GM12878 (cell line): ENCODE measurements around the gene NEXN. TPM values are rescaled to one million over a fixed set of nuclear protein-coding genes. Genes with fewer than 3 reads are reported as not detected.
"Not testable (repeated sequence)": the region's sequence is repeated elsewhere in the genome, so short reads cannot be mapped to it uniquely, and the experiment has no call there.

Source experiments
- ATAC-seq: fragments of 200-7000 bp; cut with Tn5 transposase; 3 replicates; pipeline ENCODE4 v1.9.1; 2020; ENCODE audit warnings: mild to moderate bottlenecking, moderate library complexity
- BruUV-seq: library from RNA; stranded (reverse); fragments of 400-500 nt; replicated peaks from 2 replicates; lab custom pipeline; 2021; lab: Mats Ljungman, UMichigan
- CTCF ChIA-PET: fragments of 300-600 bp; sonication (Branson Sonifier 250); formaldehyde crosslinking; extraction: SDS; loops from one replicate; lab custom pipeline; 2021; ENCODE audit warnings: inconsistent platforms; lab: Yijun Ruan, JAX
- POLR2A ChIA-PET: fragments of 350-600 bp; formaldehyde crosslinking; extraction: SDS; loops from one replicate; lab custom pipeline; 2021; ENCODE audit warnings: inconsistent platforms; lab: Charles Lee
- RAD21 ChIA-PET: fragments of 300-600 bp; sonication (Branson Sonifier 250); formaldehyde crosslinking; loops from one replicate; lab custom pipeline; 2023; ENCODE audit warnings: antibody characterized with exemption; ENCODE audit not compliant: unreplicated experiment; lab: Charles Lee
- SMC1A ChIA-PET: fragments of 300-600 bp; sonication (Branson Sonifier 250); formaldehyde crosslinking; loops from one replicate; lab custom pipeline; 2023; ENCODE audit not compliant: unreplicated experiment, uncharacterized antibody; lab: Charles Lee
- DNase-seq: peaks from one replicate; pipeline ENCODE4 v3.0.0-alpha.2; 2011; ENCODE audit warnings: low read depth, low spot score
- FAIRE-seq: peaks from 3 replicates; lab custom pipeline; 2011; peaks lifted over from hg19 to GRCh38; lab: Jason Lieb, UNC
- H2AFZ ChIP-seq: 2 replicates; pipeline ENCODE4 v1.6.0; 2011; ENCODE audit warnings: low read depth, low read length, control low read depth; ENCODE audit not compliant: control insufficient read depth
- H3K27ac ChIP-seq: 2 replicates; pipeline ENCODE4 v1.5.1; 2011; ENCODE audit warnings: control low read depth; ENCODE audit not compliant: control insufficient read depth, insufficient read depth
- H3K27me3 ChIP-seq, 2 experiments: replicated peaks in 1 of 2; 2 replicates each; pipeline versions ENCODE4 v1.6.0 to v1.6.1; 2011; ENCODE audit warnings: low read length in 1 of 2; ENCODE audit not compliant: control insufficient read depth in 2 of 2, insufficient read depth in 2 of 2
- H3K36me3 ChIP-seq, 2 experiments: 2 replicates each; pipeline ENCODE4 v1.5.1; 2011; ENCODE audit warnings: low read length in 1 of 2; ENCODE audit not compliant: control insufficient read depth in 2 of 2, insufficient read depth in 2 of 2
- H3K4me1 ChIP-seq: 2 replicates; pipeline ENCODE4 v1.6.1; 2011; ENCODE audit warnings: mild to moderate bottlenecking, low read length, moderate library complexity, mixed read lengths; ENCODE audit not compliant: control insufficient read depth, insufficient read depth
- H3K4me2 ChIP-seq: 2 replicates; pipeline ENCODE4 v1.6.0; 2011; ENCODE audit warnings: control low read depth; ENCODE audit not compliant: control insufficient read depth, insufficient read depth
- H3K4me3 ChIP-seq: fragments of 200-600 bp; sonication (generic); 2 replicates; pipeline ENCODE4 v1.5.1; 2016
- H3K79me2 ChIP-seq: 2 replicates; pipeline ENCODE4 v1.6.0; 2011; ENCODE audit warnings: low read length; ENCODE audit not compliant: control insufficient read depth, insufficient read depth
- H3K9ac ChIP-seq: 2 replicates; pipeline ENCODE4 v1.8.0; 2011; ENCODE audit warnings: low read length, control low read depth, mixed read lengths; ENCODE audit not compliant: control insufficient read depth, insufficient read depth
- H3K9me3 ChIP-seq: replicated peaks from 3 replicates; pipeline ENCODE4 v1.5.1; 2011; ENCODE audit warnings: mild to moderate bottlenecking, low read length; ENCODE audit not compliant: control insufficient read depth, insufficient read depth
- H4K20me1 ChIP-seq: 2 replicates; pipeline ENCODE4 v1.6.0; 2011; ENCODE audit not compliant: control insufficient read depth, insufficient read depth
- ZNF592 ChIP-seq: fragments of 450-650 bp; IDR thresholded peaks from 2 replicates; pipeline ENCODE4 v1.6.1; 2017; ENCODE audit warnings: mild to moderate bottlenecking, moderate library complexity
- ZNF687 ChIP-seq: fragments of 450-650 bp; IDR thresholded peaks from 2 replicates; pipeline ENCODE4 v1.6.1; 2017; ENCODE audit warnings: mild to moderate bottlenecking, moderate library complexity
- WGBS: methylation state at CpG from one replicate; pipeline ENCODE4 v1.1.6; 2016; ENCODE audit warnings: low lambda C conversion rate; ENCODE audit not compliant: insufficient replicate concordance, insufficient coverage; ENCODE audit errors: missing lambda C conversion rate; 5-methylcytosine and 5-hydroxymethylcytosine counted together
- in situ Hi-C: fragments of 300-500 bp; cut with MboI; formaldehyde crosslinking; loops from 9 replicates; pipeline ENCODE4 v1.14.3; 2018; ENCODE audit warnings: mixed read lengths
- intact Hi-C: fragments of 100-400 bp; cut with micrococcal nuclease; formaldehyde crosslinking; loops from one replicate; pipeline ENCODE4 v1.14.2; 2022; ENCODE audit not compliant: unreplicated experiment
- polyA plus RNA-seq, 11 experiments: library from polyadenylated mRNA; depleted of rRNA in 4 of 11; unstranded in 6 of 11; stranded (reverse) in 5 of 11; fragments of >200 nt; fragmentation: Nextera tagmentation in 4 of 11; fragmentation: Illumina TruSeq in 1 of 11; extraction: Ambion mirVana in 4 of 11; extraction: Trizol in 1 of 11; gene quantifications; 1 replicate in 1 of 11; 2 replicates in 10 of 11; pipeline versions ENCODE4 v1.2.1 to v1.2.3, GENCODE V29; 2011 to 2016; ENCODE audit warnings: inconsistent platforms in 2 of 11, missing spikeins in 2 of 11, low read depth in 1 of 11
- total RNA-seq, 4 experiments: library from RNA; depleted of rRNA in 3 of 4; stranded (reverse); fragments of >200 nt in 3 of 4; fragmentation: Illumina TruSeq in 1 of 4; extraction: Trizol in 1 of 4; gene quantifications; 2 replicates each; pipeline versions ENCODE4 v1.2.1 to v1.2.3, GENCODE V29; 2013 to 2021

The NEXN gene
- total and polyA plus RNA-seq, 10 of the 15 experiments (the other 5 are each of a cell fraction or from before 2014, with no cell fraction given), result 2.5 to 46.6 (median 15.4) TPM

GRCh38 chr1:77983352-77983996 lies 95.0 kb downstream of the NEXN start:
- H3K4me3 ChIP-seq, H4K20me1 ChIP-seq, H3K36me3 ChIP-seq, H3K9me3 ChIP-seq, intact Hi-C loops, H3K27me3 ChIP-seq, H3K9ac ChIP-seq, ATAC-seq, DNase-seq, H2AFZ ChIP-seq, FAIRE-seq, H3K4me1 ChIP-seq, in situ Hi-C loops, BruUV-seq, H3K4me2 ChIP-seq, H3K27ac ChIP-seq: not testable (repeated sequence)
- CTCF ChIA-PET, result interaction anchor here (1.5 to 2.1 kb wide), 2 partner anchors 12 to 21 kb away, joined by 3 to 7 read pairs; partner anchors contain the start of gene DNAJB4
- WGBS, result 96% methylated on average over 8 of the region's 8 CpGs
- TF ChIP-seq ZNF687 (peak; percentile 75), ZNF592 (peak; percentile 94; the same call in 1 of the 2 replicates)
- SMC1A ChIA-PET, result interaction anchor here (1.3 to 1.5 kb wide), 3 partner anchors 17 to 22 kb away, joined by 3 to 6 read pairs (median 4); partner anchors contain the start of gene DNAJB4
- peaks cover 34% of the 10 kb centered on the region for H3K79me2 ChIP-seq
- RAD21 ChIA-PET, result interaction anchor here (1.0 kb wide), 1 partner anchor 131 kb away, joined by 5 read pairs; no protein-coding TSS in a partner anchor
- POLR2A ChIA-PET, result interaction anchor here (0.6 to 1.4 kb wide), 2 partner anchors 21 to 25 kb away, joined by 3 read pairs; partner anchors contain the start of gene DNAJB4
